ENCODE measurements around the gene KIF5B.
A peak's percentile ranks its signal among the peaks of the same experiment; 100 is the strongest.
"Not testable (repeated sequence)": the region's sequence is repeated elsewhere in the genome, so short reads cannot be mapped to it uniquely, and the experiment has no call there.

KIF5B gene

DNA sequence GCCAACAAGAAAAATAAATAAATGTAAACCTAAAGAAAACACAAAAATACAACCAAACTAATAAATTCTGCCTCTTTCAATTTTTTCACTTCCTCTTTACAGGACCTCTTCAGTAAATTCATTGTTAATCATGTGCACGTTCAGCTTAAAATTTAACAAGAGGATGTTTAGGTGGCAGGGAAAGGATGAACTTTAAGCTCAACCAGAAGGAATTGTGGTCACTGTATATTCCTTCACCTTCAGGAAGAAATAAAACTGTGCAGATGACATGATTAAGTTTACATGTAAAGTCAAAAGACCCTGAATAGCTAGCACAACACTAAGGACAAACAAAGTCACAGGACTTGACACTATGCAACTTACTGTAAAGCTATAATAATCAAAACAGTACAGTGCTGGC is 33.0 kb downstream of the KIF5B start:
- H3K36me3 ChIP-seq (replicated peaks): peaks cover 86% of the 10 kb centered on the region
- no peak for DNase-seq (ENCODE audit: low spot score in 2 of 2)
- H3K4me3 ChIP-seq: no peak overlapping the region
- no peaks in the 10 kb centered on the region for H3K27me3 ChIP-seq (ENCODE audit: low read depth)
- in situ Hi-C loops (cut with MboI; ENCODE audit: low sequenced_read_pairs): no loop called here
- no peaks in the 10 kb centered on the region for H3K4me1 ChIP-seq
- no peaks in the 10 kb centered on the region for H3K9me3 ChIP-seq

GRCh38 chr10:32017044-32017443 is 39.2 kb downstream of the KIF5B start:
- H3K27me3 ChIP-seq (ENCODE audit: low read depth): no peaks in the 10 kb centered on the region
- H3K9me3 ChIP-seq: no peaks in the 10 kb centered on the region
- no peak for DNase-seq (ENCODE audit: low spot score in 2 of 2)
- in situ Hi-C loops (cut with MboI; ENCODE audit: low sequenced_read_pairs): no loop called here
- H3K36me3 ChIP-seq (replicated peaks): peaks cover 96% of the 10 kb centered on the region
- H3K4me3 ChIP-seq: no peak overlapping the region
- no peaks in the 10 kb centered on the region for H3K4me1 ChIP-seq

DNA sequence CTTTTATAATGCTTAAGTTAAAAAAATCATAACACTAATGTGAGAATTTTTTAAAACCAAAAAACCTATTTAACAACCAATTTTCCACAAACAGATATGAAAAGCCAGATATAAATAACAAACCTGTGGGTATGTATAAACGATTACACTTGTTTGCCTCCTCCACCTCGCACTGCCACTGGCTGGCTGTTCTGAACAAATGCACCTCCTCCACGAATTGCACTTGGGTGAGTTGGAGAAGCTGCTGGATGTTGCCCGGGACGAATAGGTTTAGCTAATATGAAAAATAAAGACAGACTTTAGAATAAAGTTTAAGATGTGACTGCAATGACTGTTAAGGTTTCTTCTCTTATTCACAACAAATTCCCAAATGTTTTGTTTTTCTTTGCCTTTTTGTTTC is 40.8 kb downstream of the KIF5B start:
- no peaks in the 10 kb centered on the region for H3K27me3 ChIP-seq (ENCODE audit: low read depth)
- no peaks in the 10 kb centered on the region for H3K4me1 ChIP-seq
- no peaks in the 10 kb centered on the region for H3K9me3 ChIP-seq
- DNase-seq (ENCODE audit: low spot score in 2 of 2): no peak
- peaks cover 96% of the 10 kb centered on the region for H3K36me3 ChIP-seq (replicated peaks)
- in situ Hi-C loops (cut with MboI; ENCODE audit: low sequenced_read_pairs): no loop called here
- H3K4me3 ChIP-seq: no peak overlapping the region

- Histone ChIP-seq H3K36me3 (replicated peaks) (peaks cover 37% of the 10 kb centered on the region), H3K4me3 (no peak overlapping the region), H3K4me1 (peaks cover 9% of the 10 kb centered on the region), H3K27me3 (ENCODE audit: low read depth) (no peaks in the 10 kb centered on the region), H3K9me3 (no peaks in the 10 kb centered on the region)
- in situ Hi-C loops (cut with MboI; ENCODE audit: low sequenced_read_pairs): loop anchor here (10.0 kb wide), 1 partner anchor 142 kb away; no protein-coding TSS in a partner anchor
- DNase-seq (ENCODE audit: low spot score in 2 of 2): no peak
These were observed 49.2 kb downstream of the KIF5B start for GRCh38 chr10:32007026-32007425.

DNA sequence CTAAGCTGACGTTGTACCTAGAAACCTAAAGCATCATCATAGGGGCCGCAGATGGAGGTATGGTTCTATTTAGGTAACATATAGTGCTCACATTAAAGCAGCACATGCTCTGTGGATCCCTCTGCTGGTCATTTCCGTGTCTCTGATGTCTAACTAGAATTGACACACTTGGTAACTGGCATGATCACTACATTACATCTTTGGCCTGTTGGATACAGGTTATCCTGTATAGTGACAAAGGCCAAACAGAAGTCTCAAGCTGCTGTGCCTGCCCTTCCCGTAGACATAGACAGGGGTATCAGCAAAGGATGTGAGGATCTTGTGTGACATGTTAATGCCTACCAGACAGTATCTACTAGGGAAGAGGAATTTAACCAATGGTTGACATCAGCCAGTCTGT is 51.2 kb downstream of the KIF5B start:
- Histone ChIP-seq H3K9me3 (0 out of 2 replicates have a peak, but pooled peaks cover 2% of the 10 kb centered on the region), H3K4me1 (peaks cover 16% of the 10 kb centered on the region), H3K36me3 (replicated peaks) (peaks cover 18% of the 10 kb centered on the region), H3K27me3 (ENCODE audit: low read depth) (no peaks in the 10 kb centered on the region), H3K4me3 (no peak overlapping the region)
- in situ Hi-C loops (cut with MboI; ENCODE audit: low sequenced_read_pairs): loop anchor here (10.0 kb wide), 1 partner anchor 140 kb away; no protein-coding TSS in a partner anchor
- peak; percentile 33 to 48 for DNase-seq (ENCODE audit: low spot score in 2 of 2)

DNA sequence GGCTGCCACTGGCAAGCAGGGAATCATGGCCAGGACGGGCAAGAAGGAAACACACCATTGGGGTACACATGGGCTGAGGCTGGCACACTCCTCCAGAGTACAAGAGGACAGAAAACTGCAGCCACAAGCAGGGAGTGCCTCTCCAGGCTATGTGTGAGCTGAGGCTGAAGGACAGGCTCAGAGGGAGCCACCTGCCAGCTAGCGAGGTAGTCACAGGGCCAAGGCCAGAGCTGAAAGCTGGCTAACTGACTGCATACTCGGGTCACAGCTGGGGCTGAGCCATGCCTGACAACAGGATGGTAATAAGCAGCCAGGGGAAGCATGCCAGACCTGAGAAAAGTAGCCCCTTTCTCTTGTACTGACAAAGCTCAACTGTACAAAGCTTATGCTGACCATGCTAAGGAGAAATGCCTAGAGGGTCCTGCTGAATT is 52.0 kb downstream of the KIF5B start:
- H3K4me1 ChIP-seq: peaks cover 25% of the 10 kb centered on the region
- H3K9me3 ChIP-seq: 0 out of 2 replicates have a peak, but pooled peaks cover 2% of the 10 kb centered on the region
- no peaks in the 10 kb centered on the region for H3K27me3 ChIP-seq (ENCODE audit: low read depth)
- no peak overlapping the region for H3K4me3 ChIP-seq
- in situ Hi-C loops (cut with MboI; ENCODE audit: low sequenced_read_pairs): loop anchor here (10.0 kb wide), 1 partner anchor 139 kb away; no protein-coding TSS in a partner anchor
- peaks cover 9% of the 10 kb centered on the region for H3K36me3 ChIP-seq (replicated peaks)
- no peak for DNase-seq (ENCODE audit: low spot score in 2 of 2)

- Histone ChIP-seq H3K4me3 (no peak overlapping the region), H3K9me3 (0 out of 2 replicates have a peak, but pooled peaks cover 2% of the 10 kb centered on the region), H3K4me1 (peaks cover 27% of the 10 kb centered on the region), H3K27me3 (ENCODE audit: low read depth) (no peaks in the 10 kb centered on the region), H3K36me3 (replicated peaks) (peaks cover 4% of the 10 kb centered on the region; the same call in 1 of the 2 replicates)
- in situ Hi-C loops (cut with MboI; ENCODE audit: low sequenced_read_pairs): loop anchor here (10.0 kb wide), 1 partner anchor 138 kb away; no protein-coding TSS in a partner anchor
- DNase-seq (ENCODE audit: low spot score in 2 of 2): no peak
These were observed 53.7 kb downstream of the KIF5B start for GRCh38 chr10:32002531-32002930.

DNA sequence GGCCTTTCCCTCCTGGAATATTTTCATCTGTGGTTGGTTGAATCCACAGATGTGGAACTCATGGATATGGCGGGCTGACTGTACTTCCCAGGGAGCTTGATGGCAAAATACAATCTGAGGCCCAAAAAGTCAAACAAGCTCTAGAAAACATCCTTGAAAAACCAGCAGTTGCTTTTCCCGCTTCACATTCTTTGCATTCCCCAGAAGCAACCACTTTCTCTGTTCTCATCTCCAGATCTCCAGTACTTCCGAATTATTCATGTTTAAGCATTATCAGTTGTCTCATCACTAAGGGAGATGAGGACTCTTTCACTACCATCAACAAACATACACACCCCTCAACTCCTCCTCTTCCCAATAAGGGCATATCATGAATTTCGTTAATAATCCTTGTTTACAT is 55.3 kb downstream of the KIF5B start:
- H3K36me3 ChIP-seq (replicated peaks): no peaks in the 10 kb centered on the region
- H3K9me3 ChIP-seq: 0 out of 2 replicates have a peak, but pooled peaks cover 2% of the 10 kb centered on the region
- in situ Hi-C loops (cut with MboI; ENCODE audit: low sequenced_read_pairs): loop anchor here (10.0 kb wide), 1 partner anchor 136 kb away; no protein-coding TSS in a partner anchor
- no peak for DNase-seq (ENCODE audit: low spot score in 2 of 2)
- no peaks in the 10 kb centered on the region for H3K27me3 ChIP-seq (ENCODE audit: low read depth)
- H3K4me3 ChIP-seq: no peak overlapping the region
- H3K4me1 ChIP-seq: peaks cover 27% of the 10 kb centered on the region

GRCh38 chr10:31999836-32000235 is 56.4 kb downstream of the KIF5B start:
- in situ Hi-C loops (cut with MboI; ENCODE audit: low sequenced_read_pairs): loop anchor here (10.0 kb wide), 1 partner anchor 135 kb away; no protein-coding TSS in a partner anchor

DNA sequence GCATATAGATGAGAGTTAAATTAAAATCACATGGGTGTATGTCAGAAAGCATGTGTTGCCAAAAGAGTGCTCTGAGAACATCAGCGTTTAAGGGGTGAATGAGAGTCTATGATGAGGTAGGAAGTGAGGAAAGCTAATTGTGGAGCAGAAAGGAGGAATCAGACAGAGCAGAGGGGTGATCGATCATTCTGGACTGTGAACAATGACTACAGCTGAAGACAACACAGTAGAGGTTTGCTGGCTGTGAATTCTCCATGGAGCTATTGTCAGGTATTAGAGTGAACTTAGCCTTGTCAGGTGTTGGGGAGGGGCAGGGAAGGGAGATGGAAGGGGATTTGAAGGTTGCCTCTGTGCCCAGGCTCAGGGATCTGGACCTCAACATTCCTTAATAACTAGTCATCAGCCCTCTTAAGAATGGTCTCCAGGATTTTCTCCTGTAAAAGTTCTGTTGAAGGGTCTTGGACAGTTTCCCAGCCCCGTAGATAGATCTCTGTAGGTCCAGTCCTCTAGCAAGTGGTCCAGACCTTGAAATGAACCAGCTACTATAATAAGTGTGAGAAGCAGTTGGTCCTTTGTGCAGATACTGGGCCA is 57.1 kb downstream of the KIF5B start:
- Histone ChIP-seq H3K4me3 (no peak overlapping the region), H3K36me3 (replicated peaks) (no peaks in the 10 kb centered on the region), H3K4me1 (peaks cover 27% of the 10 kb centered on the region), H3K9me3 (0 out of 2 replicates have a peak, but pooled peaks cover 2% of the 10 kb centered on the region), H3K27me3 (ENCODE audit: low read depth) (no peaks in the 10 kb centered on the region)
- in situ Hi-C loops (cut with MboI; ENCODE audit: low sequenced_read_pairs): no loop called here
- DNase-seq (ENCODE audit: low spot score in 2 of 2): no peak

More at GRCh38 chr10:31999836-32000235, 56.4 kb downstream of the KIF5B start:
- no peaks in the 10 kb centered on the region for H3K27me3 ChIP-seq (ENCODE audit: low read depth)
- no peak overlapping the region for H3K4me3 ChIP-seq
- peak in 1 of 2 experiments; percentile 27 for DNase-seq (ENCODE audit: low spot score in 2 of 2)
- H3K4me1 ChIP-seq: peaks cover 27% of the 10 kb centered on the region
- H3K36me3 ChIP-seq (replicated peaks): no peaks in the 10 kb centered on the region
- 0 out of 2 replicates have a peak, but pooled peaks cover 2% of the 10 kb centered on the region for H3K9me3 ChIP-seq

GRCh38 chr10:31994926-31995325 is 61.3 kb downstream of the KIF5B start:
- no peak overlapping the region for H3K4me3 ChIP-seq
- no peaks in the 10 kb centered on the region for H3K36me3 ChIP-seq (replicated peaks)
- no peaks in the 10 kb centered on the region; the same call in 1 of the 2 replicates for H3K27me3 ChIP-seq (ENCODE audit: low read depth)
- in situ Hi-C loops (cut with MboI; ENCODE audit: low sequenced_read_pairs): no loop called here
- DNase-seq (ENCODE audit: low spot score in 2 of 2): no peak
- H3K9me3 ChIP-seq: no peaks in the 10 kb centered on the region
- H3K4me1 ChIP-seq: peaks cover 10% of the 10 kb centered on the region

- no peaks in the 10 kb centered on the region for H3K9me3 ChIP-seq
- H3K4me1 ChIP-seq: no peaks in the 10 kb centered on the region
- H3K27me3 ChIP-seq (ENCODE audit: low read depth): no peaks in the 10 kb centered on the region; the same call in 1 of the 2 replicates
- DNase-seq (ENCODE audit: low spot score in 2 of 2): no peak
- in situ Hi-C loops (cut with MboI; ENCODE audit: low sequenced_read_pairs): no loop called here
- H3K36me3 ChIP-seq (replicated peaks): no peaks in the 10 kb centered on the region
- H3K4me3 ChIP-seq: no peak overlapping the region
These were observed 65.3 kb downstream of the KIF5B start for GRCh38 chr10:31990937-31991336.

DNA sequence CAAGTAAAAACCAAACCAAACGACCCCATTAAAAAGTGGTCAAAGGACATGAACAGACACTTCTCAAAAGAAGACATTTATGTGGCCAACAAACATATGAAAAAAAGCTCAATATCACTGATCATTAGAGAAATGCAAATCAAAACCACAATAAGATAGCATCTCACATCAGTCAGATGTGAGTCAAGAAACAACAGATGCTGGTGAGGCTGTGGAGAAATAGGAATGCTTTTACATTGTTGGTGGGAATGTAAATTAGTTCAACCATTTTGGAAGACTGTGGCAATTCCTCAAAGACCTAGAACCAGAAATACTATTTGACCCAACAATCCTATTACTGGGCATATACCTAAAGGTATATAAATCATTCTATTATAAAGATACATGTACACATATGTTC is 68.4 kb downstream of the KIF5B start:
- H3K4me1 ChIP-seq; DNase-seq (ENCODE audit: low spot score in 2 of 2); H3K9me3 ChIP-seq; H3K4me3 ChIP-seq; H3K27me3 ChIP-seq (ENCODE audit: low read depth); H3K36me3 ChIP-seq (replicated peaks); in situ Hi-C loops (cut with MboI; ENCODE audit: low sequenced_read_pairs): not testable (repeated sequence)

GRCh38 chr10:31982111-31982510 is 74.1 kb downstream of the KIF5B start:
- in situ Hi-C loops (cut with MboI; ENCODE audit: low sequenced_read_pairs): no loop called here
- H3K36me3 ChIP-seq (replicated peaks): no peaks in the 10 kb centered on the region
- peaks cover 10% of the 10 kb centered on the region for H3K4me1 ChIP-seq
- no peak for DNase-seq (ENCODE audit: low spot score in 2 of 2)
- H3K9me3 ChIP-seq: no peaks in the 10 kb centered on the region
- no peak overlapping the region for H3K4me3 ChIP-seq
- no peaks in the 10 kb centered on the region for H3K27me3 ChIP-seq (ENCODE audit: low read depth)

All from HAP-1 (cell line).